UCSD-AML1 (cell line): ENCODE data around the gene ZYG11B.
"Not testable (repeated sequence)": the region's sequence is repeated elsewhere in the genome, so short reads cannot be mapped to it uniquely, and the experiment has no call there.

Experiments
- DNase-seq: peaks from one replicate; lab custom pipeline; 2025; ENCODE audit not compliant: unreplicated experiment; lab: John Stamatoyannopoulos, UW

The ZYG11B gene

DNA sequence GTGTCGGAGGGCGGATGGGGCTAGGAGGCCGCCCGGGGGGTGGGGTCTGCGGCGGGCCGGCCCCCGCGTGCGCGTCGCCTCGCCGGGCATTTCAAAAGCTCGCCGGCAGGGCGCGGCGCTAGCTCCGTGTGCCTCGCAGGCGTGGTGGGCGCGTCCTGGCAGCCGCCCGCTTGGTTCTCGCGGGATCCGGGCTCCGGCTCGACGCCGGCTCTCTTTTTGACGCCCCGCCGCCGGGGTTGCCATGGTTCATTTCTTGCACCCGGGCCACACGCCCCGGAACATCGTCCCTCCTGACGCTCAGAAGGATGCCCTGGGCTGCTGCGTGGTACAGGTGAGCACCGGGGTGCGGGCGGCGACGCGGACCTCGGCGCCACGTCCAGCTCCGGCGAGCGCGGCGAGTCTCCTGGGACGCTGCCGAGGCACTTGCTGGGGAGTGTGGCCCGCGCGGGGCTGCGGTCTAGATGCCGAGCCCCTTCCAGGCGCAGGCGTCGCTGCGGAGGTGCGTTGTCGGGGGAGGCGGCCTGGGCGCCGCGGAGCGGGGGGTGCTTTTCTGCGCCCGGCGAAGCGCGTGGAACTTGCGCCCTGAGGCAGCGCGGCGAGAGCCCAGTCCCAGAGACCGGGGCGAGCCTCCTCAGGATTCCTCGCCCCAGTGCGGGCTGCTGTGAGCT is 116.5 kb downstream of the ZYG11B start, which contains the start of gene ZYG11A:
Gene ZYG11A (plus strand): TSS at position 118 of the 668 bp plus-strand sequence. CDS start 124 bp downstream, at position 242.
- DNase-seq: peak; percentile 44

DNA sequence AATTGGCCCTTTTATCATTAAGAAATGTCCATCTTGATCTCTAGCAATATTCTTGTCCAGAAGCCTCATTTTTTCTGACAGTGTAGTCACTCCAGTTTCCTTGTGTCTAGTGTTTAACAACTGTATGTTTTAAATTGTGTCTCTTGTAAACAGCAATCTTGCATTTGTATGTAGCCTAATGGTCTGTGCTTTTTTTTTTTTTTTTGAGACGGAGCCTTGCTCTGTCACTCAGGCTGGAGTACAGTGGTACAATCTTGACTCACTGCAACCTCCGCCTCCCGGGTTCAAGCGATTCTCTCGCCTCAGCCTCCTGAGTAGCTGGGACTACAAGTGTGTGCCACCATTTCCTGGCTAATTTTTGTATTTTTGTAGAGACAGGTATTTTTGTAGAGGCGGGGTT is 118.9 kb downstream of the ZYG11B start:
- DNase-seq: not testable (repeated sequence)

DNA sequence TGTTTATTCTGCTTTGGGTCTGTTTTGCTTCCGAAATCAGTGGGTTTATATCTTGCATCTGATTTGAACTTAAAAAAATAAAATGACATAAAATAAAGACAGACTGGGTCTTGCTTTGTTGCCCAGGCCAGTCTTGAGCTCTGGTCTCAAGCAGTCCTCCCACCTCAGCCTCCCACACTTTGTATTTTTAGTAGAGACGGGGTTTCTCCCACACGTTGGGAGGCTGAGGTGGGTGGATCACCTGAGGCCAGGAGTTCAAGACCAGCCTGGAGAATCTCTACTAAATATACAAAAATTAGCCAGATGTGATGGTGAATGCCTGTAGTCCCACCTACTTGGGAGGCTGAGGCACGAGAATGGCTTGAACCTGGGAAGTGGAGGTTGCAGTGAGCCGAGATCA is 122.2 kb downstream of the ZYG11B start:
- no peak for DNase-seq

DNA sequence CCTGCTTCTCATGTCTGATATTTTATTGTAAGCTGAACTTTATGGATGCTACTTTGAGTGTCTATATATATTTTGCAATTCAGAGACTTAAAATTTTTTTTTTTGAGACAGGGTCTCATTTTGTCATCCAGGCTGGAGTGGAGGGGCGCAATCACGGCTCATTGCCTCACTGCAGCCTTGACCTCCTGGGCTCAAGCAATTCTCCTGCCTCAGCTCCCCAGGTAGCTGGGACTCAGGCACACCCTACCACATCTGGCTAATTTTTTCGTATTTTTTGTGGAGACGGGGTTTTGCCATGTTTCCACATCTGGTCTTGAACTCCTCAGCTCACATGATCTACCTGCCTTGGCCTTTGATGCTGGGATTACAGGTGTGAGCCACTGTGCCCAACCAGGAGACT is 124.7 kb downstream of the ZYG11B start:
- no peak for DNase-seq

DNA sequence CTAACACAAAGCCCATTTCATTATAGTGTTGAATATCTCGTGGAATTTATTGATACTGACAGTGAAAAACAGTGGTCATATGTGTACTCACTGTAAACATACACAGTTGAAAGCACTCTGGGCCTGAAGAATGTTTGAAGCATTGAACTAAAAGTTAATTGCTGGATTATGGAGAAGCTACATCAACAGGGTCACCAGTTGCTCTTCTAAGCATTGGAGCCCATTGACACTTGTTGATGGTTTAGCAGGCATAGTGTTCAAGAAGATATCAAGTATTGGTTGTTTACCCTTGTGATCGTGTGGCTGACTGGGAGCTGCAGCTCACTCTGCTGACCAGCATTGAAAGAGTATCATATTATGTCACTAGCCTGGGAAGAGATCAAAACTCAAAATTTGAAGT is 126.6 kb downstream of the ZYG11B start:
- DNase-seq: no peak

DNA sequence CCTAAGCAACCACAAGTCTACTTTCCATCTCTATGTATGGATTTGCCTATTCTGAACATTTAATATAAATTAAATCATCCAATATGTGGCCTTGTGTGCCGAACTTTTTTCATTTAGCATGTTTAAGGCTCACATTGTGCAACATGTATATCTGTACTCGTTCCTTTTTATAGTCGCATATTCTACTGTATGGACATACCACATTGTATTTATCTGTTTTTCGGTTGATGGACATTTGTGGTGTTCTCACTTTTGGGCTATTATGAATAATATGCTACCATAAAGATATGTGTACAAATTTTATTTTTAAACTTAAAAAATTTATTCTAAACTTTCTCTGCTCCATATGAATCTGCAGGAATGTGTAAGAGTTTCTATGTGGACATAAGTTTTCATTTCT is 129.3 kb downstream of the ZYG11B start:
- DNase-seq: no peak

DNA sequence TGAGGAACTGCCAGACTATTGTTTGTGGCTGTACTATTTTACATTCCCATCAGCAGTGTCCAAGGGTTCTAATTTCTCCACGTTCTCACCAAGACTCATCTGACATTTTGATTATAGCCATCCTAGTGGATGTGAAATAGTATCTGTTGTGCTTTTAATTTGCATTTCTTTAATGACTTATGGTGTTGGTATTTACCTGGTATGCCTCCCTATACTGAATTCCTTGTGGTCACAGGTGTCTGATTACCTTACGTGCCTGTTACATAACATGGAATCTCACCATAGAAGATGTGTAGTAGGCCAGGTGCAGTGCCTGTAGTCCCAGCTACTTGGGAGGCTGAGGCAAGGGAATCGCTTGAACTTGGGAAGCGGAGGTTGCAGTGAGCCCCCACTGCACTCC is 129.8 kb downstream of the ZYG11B start:
- no peak for DNase-seq

DNA sequence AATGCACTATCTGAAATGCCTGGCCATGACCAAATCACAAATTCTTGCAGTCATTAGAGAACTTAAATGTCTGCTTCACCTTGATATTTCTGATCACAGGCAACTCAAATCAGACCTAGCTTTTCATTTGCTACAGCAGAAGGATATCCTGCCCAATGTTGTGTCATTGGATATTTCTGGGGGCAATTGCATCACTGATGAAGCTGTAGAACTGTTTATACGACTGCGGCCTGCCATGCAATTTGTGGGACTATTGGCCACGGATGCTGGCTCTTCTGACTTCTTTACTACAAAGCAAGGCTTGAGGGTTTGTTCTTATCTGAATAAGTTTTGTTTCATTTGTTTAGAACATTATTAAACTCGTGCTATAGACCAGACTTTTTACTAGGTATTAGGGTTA is 131.2 kb downstream of the ZYG11B start:
- no peak for DNase-seq

DNA sequence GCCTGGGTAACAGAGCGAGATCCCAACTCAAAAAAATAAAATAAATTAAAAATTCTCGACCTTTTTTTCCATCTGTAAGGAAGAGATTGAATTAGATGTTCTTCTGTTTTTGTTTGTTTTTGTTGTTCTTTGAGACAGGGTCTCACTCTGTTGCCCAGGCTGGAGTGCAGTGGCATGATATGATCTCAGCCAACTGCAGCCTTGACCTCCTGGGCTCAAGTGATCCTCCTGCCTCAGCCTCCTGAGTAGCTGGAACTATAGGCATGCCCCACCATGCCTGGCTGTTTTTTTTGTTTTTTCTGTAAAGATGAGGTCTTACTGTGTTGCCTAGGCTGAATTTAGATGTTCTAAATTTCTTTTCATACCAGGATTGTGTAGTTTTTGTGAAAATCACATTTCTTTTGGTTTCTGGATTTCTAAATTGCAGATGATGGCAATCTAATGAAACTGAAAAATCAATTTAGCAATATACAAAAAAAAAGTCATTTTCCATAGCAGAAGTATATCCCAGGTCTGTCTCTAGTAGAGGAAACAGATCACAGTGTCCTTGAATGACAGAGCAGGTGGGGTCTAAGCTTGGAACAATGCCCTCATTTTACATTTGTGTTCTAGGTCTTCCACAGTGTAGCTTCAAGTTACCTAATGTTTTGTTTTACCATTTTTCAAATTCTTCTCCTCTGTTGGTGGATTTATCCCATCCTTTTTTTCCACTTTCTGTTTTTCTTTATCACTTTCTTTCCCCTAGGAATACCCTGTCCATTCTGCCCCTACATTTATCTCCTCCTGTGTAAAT is 136.6 kb downstream of the ZYG11B start:
- DNase-seq: no peak

DNA sequence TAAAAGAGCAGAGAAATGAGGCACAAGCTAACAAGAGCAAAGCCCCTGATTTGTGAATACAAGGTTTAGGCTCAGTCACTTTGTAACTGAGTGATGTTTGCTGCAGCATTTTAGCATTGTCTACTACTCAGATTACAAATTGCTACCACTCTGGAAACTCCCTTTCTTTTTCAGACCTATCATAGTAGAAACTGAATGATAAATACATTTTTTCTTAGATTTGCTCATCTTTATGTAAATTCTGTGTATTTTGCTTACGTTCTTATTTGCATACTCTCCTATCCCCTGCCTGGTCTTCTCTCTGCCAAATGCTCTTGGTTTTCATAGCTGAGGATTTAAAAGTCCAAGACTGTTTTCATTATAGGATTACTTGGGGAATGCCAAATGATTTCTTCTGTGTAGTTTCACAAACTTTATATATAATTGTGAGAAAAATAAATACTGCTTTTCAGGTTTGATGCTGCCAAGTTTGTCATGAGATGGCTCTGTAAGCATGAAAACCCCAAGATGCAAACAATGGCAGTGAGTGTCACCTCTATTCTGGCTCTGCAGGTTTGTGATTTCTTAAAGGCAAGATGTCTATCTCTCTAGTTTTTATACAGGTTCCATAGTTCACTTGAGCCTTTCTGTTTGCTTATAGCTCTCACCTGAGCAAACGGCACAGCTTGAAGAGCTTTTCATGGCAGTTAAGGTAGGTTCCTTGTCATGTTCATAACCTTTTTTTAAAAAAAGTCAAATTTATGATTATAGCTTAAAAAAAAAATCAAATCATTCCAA is 141.0 kb downstream of the ZYG11B start:
- no peak for DNase-seq

DNA sequence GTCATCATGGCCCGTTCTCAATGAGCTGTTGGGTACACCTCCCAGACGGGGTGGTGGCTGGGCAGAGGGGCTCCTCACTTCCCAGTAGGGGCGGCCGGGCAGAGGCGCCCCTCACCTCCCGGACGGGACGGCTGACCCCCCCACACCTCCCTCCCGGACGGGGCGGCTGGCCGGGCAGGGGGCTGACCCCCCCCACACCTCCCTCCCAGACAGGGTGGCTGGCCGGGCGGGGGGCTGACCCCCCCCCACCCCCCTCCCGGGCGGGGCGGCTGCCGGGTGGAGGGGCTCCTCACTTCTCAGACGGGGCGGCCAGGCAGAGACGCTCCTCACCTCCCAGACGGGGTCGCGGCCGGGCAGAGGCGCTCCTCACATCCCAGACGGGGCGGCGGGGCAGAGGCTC is 143.5 kb downstream of the ZYG11B start:
- not testable (repeated sequence) for DNase-seq

DNA sequence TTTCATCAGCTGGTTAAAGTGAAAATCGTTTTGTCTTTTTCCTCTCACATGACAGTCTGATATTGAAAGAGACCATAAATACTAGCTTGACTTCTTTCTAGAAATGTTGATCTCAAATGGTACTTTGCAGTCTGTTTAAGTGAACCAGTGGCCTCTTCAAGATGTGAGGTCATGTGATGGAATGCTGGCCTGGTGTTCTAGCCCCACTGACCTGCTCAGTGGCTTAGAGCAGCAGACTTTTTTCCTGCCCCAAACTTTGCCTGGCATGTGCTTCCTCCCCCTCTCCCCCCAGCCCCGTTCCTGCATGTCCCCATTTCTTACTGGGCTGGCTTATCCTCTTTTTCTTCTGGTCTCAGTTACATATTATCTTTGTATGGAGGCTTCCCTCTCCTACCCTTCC is 150.6 kb downstream of the ZYG11B start:
- DNase-seq: no peak
